Transverse colon (tissue), 4 donors: Measurements from ENCODE around the gene SUSD3.

Source experiments
- CTCF ChIP-seq, 5 experiments: fragments of 200-600 bp in 3 of 5; fragments of 450-650 bp in 2 of 5; sonication (generic) in 3 of 5; IDR thresholded peaks; 1 replicate in 2 of 5; 2 replicates in 3 of 5; pipeline ENCODE4 v1.5.1; 2016 to 2017; ENCODE audit warnings: antibody characterized with exemption in 5 of 5, inconsistent platforms in 3 of 5, mild to moderate bottlenecking in 2 of 5, moderate library complexity in 1 of 5
- POLR2AphosphoS5 ChIP-seq, 3 donors: sonication (generic); formaldehyde crosslinking; IDR thresholded peaks; one replicate each; pipeline ENCODE4 v1.6.1; 2016; ENCODE audit warnings: antibody characterized with exemption in 3 of 3

GRCh38 chr9:93035106-93035660 lies 23.3 kb upstream of the SUSD3 start:
- no peak for TF ChIP-seq CTCF (IDR thresholded peaks at IDR 0.05)
- no peak for TF ChIP-seq POLR2AphosphoS5 (IDR thresholded peaks at IDR 0.05)
